ENCODE measurements around the gene SLC35F6.
"Not testable (repeated sequence)": the region's sequence is repeated elsewhere in the genome, so short reads cannot be mapped to it uniquely, and the experiment has no call there.

The SLC35F6 gene

GRCh38 chr2:26786207-26787028 lies 22.3 kb downstream of the SLC35F6 start:
- DNase-seq = peak; percentile 2

GRCh38 chr2:26792720-26793119 lies 28.6 kb downstream of the SLC35F6 start:
- DNase-seq = no peak

DNA sequence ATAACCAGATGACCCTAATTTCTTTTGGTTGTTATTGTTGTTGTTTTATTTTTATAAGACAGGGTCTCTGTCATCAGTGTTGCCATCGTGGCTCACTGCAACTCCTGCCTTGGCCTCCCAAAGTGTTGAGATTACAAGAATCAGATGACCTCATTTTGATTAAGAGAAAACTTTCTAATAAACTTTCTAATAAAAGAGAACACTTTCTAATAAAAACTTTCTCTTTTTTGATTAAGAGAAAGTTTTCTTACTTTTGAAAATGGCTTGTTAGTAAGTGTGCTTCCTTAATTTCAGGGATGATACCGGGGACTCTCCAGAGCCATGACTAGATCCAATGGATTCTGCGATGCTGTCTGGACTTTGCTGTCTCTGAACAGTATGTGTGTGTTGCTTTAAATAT lies 29.4 kb downstream of the SLC35F6 start:
- no peak for DNase-seq

GRCh38 chr2:26795135-26795534 lies 31.1 kb downstream of the SLC35F6 start:
- DNase-seq = not testable (repeated sequence)

DNA sequence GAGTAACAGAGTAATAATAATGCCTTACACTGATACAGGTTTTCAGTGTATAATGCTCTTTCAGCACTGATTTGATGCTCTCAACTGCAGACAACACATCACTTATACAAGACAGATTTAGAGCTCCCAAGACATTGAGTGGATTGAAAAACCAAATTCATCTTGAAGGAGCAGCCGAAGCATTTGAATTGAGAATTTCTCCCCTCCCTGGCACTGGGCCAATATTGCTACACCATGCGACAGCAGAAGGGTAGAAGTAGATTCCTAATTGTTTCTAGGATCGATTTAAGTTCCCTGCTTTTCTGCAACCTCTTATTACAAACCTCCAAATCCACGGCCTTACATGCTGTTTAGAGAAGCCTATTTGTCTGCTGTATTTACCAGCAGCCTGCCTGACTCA lies 37.2 kb downstream of the SLC35F6 start:
- DNase-seq = no peak

DNA sequence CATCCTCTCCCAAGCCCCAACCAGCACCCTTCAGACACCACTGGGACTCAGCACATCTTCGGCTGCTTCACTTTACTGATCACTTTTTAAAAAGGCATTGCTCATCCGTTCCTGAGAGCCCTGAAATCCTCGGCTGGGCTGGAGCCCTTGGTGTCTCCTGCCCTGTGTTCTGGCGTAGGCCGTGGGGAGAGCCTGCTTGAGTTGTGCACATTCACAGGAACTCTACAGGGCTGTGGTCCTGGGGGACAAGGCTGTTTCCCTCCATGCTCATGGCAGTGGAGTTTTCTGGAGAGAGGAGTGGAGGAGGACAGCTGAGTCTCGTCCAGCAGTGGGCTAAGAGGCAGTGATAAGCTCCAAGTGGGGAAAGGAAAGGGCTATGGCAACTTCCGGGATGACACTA lies 37.7 kb downstream of the SLC35F6 start:
- no peak for DNase-seq

DNA sequence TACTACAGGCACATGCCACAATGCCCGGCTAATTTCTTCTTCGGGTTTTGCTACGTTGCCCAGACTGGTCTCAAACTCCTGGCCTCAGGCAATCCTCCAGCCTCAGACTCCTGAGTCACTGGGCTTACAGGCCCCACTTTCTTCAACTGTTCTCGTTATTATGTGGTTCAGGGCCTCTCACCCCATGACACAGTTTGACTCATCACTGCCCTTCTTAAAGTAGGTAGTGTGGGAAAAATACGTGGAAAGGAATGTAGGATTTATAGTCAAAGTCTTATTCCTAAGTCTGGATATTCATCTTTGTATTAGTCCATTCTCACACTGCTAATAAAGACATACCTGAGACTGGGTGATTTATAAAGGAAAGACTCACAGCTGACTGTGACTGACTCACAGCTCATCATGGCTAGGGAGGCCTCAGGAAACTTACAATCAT lies 41.2 kb downstream of the SLC35F6 start:
- no peak for DNase-seq

GRCh38 chr2:26807788-26808460 lies 43.8 kb downstream of the SLC35F6 start:
- no peak for DNase-seq

DNA sequence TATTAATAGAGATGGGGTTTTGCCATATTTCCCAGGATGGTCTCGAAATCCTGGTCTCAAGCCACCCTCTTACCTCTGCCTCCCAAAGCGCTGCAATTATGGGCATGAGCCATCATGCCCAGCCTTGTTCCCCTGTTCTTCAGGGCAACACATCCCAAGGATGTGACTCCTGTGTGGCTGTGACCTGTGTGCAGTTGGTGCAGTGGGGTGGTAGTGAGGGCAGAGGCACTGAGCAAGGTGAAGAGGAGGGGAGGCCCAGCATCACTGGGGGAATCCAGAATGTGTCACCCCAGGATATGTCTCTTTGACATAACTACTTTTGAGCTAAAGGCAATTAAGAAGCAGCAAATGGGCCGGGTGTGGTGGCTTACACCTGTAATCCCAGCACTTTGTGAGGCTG lies 45.1 kb downstream of the SLC35F6 start:
- DNase-seq = no peak

- DNase-seq = no peak
Measured at GRCh38 chr2:26809876-26810577, 45.9 kb downstream of the SLC35F6 start.

DNA sequence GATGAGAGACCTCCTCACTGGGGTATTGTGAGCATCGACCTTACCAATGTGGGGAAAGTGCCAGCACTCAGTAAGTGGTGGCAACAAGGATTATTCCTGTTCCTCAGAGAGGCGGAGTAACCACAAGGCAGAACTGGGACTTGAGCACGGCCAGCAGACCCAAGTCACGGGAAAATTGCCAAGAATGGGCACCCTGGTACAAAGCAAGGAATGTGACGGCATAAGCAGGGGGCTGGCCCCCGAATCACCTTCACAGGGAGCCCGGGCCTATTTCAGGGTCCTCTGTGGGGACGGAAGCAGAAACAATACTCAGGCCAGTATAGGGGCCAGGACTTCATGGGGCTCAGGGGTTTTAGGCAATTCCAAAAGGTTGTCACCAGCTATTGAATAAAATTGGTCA lies 47.2 kb downstream of the SLC35F6 start:
- DNase-seq = no peak

DNA sequence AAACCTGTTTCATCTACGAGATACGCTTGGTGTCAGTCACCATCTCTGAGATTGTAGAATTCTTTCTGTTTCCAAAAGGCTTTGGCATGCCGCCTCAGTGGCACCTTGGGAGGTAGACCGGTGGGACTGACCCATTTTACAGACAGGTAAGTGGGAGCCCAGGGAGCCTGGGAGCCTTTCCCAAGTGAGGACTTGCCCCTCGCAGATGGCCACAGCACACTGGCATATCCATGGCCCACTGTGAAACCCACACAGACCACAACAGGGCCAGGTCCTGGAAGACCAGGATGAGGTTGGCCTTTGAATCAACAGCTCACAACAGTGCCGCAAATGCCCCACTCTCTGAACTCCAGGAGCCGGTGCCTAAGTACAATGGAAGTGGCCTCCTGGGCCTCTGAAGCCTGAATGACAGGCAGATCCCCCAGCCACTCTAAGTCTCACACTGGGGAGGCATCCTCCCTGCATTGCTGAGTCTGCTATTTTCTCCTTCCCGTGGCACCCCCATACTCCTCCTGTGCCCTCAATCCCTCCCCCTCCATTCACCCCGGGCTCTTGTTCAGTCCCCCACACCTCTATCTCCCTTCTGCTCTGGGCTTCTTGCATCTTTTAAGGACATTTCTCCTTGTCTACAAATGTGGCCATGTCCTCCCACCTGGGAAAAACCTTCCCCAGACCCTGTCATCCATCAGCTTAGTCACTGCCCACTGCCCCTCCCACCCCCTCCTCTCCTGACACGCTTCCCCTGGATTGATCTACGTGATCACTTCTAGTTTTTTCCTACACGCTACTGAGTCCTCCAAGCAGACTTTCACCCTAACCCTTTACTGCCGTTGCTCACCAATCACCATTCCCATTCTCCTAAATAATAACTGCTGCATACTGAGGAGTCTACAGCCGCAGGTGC lies 48.0 kb downstream of the SLC35F6 start:
- DNase-seq = no peak

DNA sequence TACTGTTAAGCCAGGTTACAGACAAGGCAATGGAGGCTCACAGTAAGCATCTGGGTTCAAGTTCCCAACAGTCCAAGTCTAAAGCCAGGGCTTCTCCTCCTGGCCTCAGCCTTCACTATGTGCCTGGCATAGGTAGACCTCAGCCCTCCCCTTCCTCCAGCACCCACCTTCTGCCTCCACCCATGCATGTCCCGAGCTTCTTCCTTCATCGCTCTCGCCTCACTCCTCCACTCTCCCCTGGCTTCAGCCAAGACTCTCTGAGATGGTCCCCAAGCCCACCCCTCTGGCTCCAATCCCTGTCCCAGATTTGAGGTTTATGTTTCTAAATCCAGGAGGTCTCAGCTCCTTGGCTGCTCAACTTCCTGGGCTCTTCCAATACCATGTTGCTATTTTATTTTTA lies 48.6 kb downstream of the SLC35F6 start:
- DNase-seq = no peak

- not testable (repeated sequence) for DNase-seq
Measured at GRCh38 chr2:26814072-26814765, 50.1 kb downstream of the SLC35F6 start.

DNA sequence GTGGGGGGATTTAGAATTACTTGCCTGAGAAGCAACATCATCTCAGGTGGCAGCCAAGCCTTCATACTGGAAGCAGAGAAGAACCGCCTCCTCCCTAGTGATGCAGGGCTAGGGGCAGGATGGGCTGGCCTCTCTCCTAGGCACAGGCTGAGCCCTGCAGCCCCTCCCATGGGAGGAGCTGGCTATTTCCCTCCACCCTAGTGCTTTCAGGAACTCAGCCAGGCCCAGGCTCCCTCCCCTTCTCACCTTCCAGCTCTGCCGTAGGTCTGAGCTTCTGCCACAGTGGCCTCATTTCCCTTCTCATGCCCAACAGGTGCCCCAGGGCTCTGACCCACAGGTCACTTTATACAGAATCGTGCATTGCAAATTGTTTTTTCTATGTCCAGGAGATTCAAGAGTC lies 52.8 kb downstream of the SLC35F6 start:
- DNase-seq = no peak

DNA sequence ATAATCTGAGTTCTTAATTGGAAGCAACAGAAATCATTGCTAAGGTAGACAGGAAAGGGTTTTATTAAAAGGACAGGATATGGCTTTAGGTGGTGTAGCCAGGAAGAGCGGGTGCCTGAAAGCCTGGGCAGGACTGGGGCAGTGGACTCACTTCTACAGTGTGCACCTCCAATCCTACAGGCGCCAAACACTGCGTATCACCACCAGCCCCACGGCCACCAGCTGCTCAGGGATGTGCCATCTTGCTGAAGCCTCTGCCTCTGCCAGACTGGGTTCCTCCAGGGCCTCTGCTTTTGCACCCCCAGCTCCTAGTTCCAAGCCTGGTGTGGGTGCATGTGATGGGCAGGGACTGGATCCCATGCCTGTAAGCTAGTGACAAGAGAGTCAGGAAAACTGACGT lies 54.2 kb downstream of the SLC35F6 start:
- DNase-seq = no peak

- DNase-seq = no peak
Measured at GRCh38 chr2:26818972-26819371, 54.9 kb downstream of the SLC35F6 start.

DNA sequence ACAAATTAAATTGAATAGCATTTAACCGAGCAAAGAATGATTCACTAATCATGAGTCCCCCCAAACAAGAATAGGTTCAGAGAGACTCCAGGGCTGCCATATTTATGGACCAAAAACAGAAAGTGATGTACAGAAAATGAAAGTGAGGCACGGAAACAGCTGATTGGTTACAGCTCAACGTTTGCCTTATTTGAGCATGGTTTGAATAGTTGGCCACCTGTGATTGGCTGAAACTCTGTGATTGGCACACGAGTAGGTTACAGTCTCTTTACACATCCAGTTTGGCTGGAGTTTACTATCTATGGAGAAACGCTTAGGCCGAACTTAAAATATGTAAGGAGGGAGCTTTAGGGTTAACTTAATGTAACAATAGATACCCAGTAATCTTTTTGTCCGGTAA lies 56.8 kb downstream of the SLC35F6 start:
- DNase-seq = no peak

- DNase-seq = no peak
Measured at GRCh38 chr2:26822877-26823276, 58.8 kb downstream of the SLC35F6 start.
